Esophagus squamous epithelium (tissue), 4 donors: ENCODE data around the gene FOXA2.

Experiments used
- CTCF ChIP-seq, 6 experiments: fragments of 450-650 bp in 4 of 6; fragments of 200-600 bp in 2 of 6; sonication (generic) in 2 of 6; IDR thresholded peaks; one replicate each; pipeline ENCODE4 v1.5.1; 2016 to 2019; ENCODE audit warnings: antibody characterized with exemption in 6 of 6, mild to moderate bottlenecking in 4 of 6, moderate library complexity in 4 of 6
- POLR2A ChIP-seq, 4 donors: fragments of 450-650 bp; IDR thresholded peaks; one replicate each; pipeline ENCODE4 v1.6.1; 2017; ENCODE audit warnings: antibody characterized with exemption in 4 of 4, mild to moderate bottlenecking in 4 of 4, moderate library complexity in 3 of 4

- TF ChIP-seq CTCF (IDR thresholded peaks at IDR 0.05) (no peak), POLR2A (IDR thresholded peaks at IDR 0.05) (no peak)
Measured at GRCh38 chr20:22611636-22612035, 27.3 kb upstream of the FOXA2 start.
